HG02870 (cell line): ENCODE measurements around the gene FGF18.
"Not testable (repeated sequence)": the region's sequence is repeated elsewhere in the genome, so short reads cannot be mapped to it uniquely, and the experiment has no call there.

Source experiments
- ATAC-seq: cut with Tn5 transposase; IDR thresholded peaks from one replicate; pipeline ENCODE4 v1.9.1; 2021; ENCODE audit warnings: mild to moderate bottlenecking, moderate library complexity; ENCODE audit not compliant: unreplicated experiment

The FGF18 gene, protein sequence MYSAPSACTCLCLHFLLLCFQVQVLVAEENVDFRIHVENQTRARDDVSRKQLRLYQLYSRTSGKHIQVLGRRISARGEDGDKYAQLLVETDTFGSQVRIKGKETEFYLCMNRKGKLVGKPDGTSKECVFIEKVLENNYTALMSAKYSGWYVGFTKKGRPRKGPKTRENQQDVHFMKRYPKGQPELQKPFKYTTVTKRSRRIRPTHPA

GRCh38 chr5:171418982-171419687, at the start of gene FGF18:
Gene FGF18, plus strand, starts transcription at chr5:171419647. Its CDS starts 553 bp downstream, at chr5:171420200.
- peak; percentile 39 for ATAC-seq

DNA sequence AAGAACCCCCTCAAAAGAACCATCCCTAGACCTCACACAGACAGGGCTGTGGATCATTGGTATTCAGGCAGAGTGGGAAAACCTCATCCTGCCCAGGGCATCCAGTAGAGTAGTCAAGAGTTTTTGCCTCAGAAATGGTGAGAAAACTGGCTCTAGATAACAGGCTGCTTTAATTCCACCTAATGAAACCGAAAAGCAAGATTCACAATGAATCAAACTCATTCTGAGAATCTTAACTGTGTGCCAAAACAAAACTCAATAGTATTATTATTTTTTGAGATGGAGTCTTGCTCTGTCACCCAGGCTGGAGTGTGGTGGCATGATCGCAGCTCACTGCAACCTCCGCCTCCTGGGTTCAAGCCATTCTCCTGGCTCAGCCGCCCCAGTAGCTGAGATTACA, 49.5 kb upstream of the FGF18 start:
- ATAC-seq, result no peak

GRCh38 chr5:171370881-171371280, 48.6 kb upstream of the FGF18 start:
- not testable (repeated sequence) for ATAC-seq

DNA sequence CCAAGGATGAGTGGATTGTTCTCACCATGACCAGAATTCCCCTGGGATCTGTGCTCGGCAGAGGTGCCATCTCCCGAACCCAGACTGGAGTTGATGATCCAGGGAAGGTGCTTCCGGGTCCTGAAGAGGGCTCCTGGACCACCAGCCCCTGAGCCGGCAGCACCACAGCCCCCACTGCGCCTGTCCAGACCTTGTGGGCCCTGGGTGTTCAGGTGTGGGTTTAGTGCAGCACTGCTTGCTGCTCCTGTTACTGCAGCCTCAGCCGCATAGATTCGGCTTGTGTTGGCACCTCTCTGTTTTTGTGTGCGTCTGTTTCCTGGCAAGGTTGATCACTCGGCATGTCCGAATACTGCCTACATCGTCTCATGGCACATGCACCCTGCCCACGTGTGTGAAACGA, 48.1 kb upstream of the FGF18 start:
- no peak for ATAC-seq

DNA sequence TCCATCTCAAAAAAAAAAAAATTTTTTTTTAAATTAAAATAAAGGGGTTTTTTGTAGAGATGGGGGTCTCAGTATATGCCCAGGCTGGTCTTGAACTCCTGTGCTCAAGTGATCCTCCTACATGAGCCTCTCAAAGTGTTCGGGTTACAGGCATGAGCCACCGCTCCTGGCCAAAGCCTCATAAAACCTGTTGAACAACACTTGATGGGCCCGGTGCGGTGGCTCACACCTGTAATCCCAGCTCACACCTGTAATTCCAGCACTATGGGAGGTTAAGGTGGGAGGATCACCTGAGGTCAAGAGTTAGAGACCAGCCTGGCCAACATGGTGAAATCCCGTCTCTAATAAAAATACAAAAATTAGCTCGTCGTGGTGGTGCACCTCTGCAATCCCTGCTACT, 39.5 kb upstream of the FGF18 start:
- no peak for ATAC-seq

- ATAC-seq, result not testable (repeated sequence)
Observed at GRCh38 chr5:171384416-171384815, 35.0 kb upstream of the FGF18 start.

DNA sequence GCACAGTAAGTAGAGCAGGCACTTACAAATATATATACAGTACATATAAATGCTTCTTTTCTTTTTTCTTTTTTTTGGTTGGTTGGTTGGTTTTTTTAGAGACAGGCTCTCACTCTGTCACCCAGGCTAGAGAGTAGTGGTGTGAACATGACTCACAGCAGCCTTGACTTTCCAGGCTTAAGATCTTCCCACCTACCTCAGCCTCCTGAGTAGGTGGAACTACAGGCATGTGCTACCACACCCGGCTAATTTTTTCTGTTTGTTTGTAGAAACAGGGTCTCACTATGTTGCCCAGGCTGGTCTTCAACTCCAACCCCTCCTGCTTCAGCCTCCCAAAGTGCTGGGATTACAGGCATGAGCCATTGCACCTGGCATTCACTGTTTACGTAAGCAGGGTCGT, 34.4 kb upstream of the FGF18 start:
- ATAC-seq, result not testable (repeated sequence)

- ATAC-seq, result no peak
Observed at GRCh38 chr5:171386006-171386671, 33.3 kb upstream of the FGF18 start.

- ATAC-seq, result no peak
Observed at GRCh38 chr5:171386861-171387344, 32.5 kb upstream of the FGF18 start.

GRCh38 chr5:171387345-171387969, 32.0 kb upstream of the FGF18 start, which contains the start of gene NPM1:
Gene NPM1, plus strand, starts transcription at chr5:171387849. Its CDS starts 100 bp downstream, at chr5:171387949.
- ATAC-seq, result peak; percentile 73

DNA sequence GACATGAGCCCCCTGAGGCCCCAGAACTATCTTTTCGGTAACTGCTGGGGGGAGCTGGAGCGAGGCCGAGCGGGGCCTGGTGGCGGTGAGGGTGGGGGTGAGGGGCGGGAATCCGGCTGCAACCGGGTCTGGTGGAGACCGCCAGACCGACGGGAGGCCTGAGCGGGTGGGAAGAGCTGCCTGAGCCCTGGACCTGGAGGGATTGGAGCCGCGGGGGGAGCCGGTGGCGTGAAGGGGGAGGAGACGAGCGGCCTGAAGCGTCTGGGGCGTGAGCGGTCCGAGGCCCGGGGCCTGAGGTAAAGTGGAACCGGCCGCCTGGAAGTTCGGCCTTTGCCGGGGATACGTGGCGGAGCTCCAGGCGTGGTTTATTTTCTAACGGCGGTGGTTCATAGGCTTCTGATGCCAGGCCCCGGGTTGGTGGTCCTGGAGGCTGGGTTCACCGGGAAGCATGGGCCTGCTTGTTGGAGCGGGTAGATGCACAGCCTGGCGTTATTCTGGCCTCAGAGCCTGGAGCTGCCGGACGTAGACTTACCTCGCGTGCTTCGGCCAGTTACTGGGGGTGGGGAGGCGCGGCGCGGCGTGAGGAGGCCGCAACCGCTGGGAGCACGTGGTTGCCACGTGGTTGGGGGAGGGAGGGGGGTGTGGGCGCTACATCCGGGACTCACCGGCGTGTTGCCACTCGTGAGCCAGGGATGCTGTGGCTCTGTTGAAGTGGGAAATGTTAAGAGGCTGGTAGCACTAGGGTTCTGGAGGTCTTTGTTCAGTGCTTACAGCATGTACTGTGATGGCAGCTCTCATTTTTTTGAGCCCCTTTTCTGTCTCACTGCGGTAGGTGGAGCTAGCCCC, 31.3 kb upstream of the FGF18 start:
- peak; percentile 33 for ATAC-seq

GRCh38 chr5:171388816-171389168, 30.7 kb upstream of the FGF18 start:
- ATAC-seq, result peak; percentile 15

GRCh38 chr5:171390883-171391677, 28.4 kb upstream of the FGF18 start:
- ATAC-seq, result no peak

GRCh38 chr5:171391996-171392577, 27.4 kb upstream of the FGF18 start:
- no peak for ATAC-seq

DNA sequence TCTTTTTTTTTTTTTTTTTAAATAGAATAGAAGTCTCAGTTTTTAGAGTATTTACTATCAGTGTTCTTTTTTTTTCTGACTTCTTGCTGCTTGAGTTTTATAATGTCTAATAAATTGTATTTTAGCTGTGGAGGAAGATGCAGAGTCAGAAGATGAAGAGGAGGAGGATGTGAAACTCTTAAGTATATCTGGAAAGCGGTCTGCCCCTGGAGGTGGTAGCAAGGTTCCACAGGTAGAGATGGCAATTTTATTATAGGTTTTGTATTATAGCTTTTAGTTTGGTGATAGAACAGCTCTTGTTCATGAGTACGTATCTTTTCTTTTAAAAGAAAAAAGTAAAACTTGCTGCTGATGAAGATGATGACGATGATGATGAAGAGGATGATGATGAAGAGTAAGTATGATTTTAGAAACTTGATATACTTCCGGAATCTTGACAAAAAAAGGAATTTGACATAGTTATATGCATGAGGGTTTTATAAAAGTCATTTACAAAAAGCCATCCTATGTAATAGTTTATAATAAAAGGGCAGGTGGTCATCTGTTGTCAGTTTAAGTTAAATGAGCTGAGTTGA, 26.8 kb upstream of the FGF18 start:
- no peak for ATAC-seq

DNA sequence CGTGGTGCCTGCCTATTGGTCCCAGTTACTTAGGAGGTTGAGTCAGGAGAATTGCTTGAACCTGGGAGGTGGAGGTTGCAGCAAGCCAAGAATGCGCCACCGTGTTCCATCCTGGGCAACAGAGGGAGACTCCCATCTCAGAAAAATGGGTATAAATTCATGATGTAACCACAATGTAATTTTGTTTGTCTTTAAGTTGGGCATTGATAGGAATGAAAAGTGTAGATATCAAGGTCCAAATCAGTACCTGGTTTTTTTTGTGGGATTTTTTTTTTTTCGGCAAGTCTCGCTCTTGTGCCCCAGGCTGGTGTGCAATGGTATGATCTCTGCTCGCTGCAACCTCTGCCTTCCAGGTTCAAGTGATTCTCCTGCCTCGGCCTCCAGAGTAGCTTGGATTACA, 24.4 kb upstream of the FGF18 start:
- no peak for ATAC-seq

DNA sequence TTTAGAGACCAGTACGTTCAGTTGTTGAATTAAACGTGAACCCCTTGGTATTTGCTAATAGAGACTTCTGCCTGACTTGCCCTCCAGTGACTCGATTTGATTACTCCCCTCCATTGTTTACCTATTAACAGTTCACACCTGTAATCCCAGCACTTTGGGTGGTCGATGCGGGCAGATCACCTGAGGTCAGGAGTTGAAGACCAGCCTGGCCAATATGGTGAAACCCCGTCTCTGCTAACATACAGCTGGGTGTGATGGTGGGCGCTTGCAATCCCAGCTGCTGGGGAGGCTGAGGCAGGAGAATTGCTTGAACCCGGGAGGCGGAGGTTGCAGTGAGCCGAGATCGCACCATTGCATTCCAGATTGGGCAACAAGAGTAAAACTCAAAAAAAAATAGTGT, 22.9 kb upstream of the FGF18 start:
- ATAC-seq, result not testable (repeated sequence)

DNA sequence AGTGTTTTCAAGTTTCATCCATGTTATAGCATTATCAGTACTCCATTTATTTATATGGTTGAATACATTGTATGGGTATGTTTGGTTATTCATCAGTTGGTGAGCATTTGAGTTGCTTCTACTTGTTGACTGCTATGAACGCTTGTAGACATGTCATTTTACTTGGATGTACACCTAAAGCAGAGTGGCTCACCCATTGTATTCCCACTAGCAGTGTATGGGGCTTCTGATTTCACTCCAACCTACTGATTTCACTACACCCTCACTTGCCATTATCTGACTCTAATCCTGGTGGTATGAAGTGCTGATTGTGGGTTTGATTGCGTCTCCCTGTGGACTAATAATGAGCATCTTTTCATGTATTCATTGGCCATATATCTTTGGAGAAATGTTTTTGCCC, 22.3 kb upstream of the FGF18 start:
- ATAC-seq, result no peak

DNA sequence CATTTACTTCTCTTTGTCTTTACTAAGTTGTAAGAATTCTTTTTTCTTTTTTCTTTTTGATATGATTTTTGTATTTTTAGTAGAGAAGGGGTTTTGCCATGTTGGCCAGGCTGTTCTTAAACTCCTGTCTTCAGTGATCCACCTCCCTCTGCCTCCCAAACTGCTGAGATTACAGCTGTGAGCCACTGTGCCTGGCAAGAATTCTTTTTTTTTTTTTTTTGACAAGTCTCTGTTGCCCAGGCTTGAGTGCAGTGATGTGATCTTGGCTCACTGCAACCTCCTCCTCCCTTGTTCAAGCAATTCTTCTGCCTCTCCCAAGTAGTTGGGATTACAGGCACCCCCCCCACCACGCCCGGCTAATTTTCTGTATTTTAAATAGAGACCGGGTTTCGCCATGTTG, 21.8 kb upstream of the FGF18 start:
- ATAC-seq, result no peak
